Measurements from ENCODE around the gene EDAR.

Gene EDAR

DNA sequence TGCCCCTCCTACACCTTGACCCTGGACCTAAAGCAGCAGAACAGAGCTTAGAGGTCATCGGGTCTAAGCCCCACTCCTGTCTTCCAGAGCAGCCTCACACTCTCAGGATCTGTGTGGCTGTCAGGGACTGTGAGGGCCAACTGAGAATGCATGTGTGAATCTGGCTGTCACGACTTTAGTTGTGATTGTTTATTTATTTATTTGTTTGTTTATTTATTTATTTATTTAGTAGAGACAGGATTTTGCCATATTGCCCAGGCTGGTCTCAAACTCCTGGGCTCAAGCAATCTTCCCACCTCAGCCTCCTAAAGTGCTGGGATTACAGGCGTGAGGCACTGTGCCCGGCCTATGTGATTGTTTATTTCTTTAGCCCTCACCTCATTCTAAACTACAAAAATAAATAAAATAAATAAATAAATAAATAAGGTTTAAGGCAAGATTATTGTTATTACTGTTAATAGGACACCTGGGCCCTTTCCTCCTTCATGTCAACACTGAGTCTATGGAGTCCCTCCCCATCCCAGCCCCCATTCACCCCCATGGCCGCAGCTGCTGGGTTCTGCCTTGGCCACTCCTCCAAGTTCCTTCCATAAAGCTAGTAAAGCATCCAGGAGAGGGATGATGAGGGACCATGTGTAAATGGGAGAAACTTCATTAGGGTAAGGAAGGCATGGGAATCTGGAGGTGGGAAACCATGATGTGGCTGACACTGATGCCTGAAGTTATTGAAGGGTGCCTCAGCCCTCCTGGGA, 39.9 kb upstream of the EDAR start:
- no peak overlapping the region for H3K4me3 ChIP-seq (ENCODE audit: low read depth, low read length)
- TF ChIP-seq, protein P1, sequence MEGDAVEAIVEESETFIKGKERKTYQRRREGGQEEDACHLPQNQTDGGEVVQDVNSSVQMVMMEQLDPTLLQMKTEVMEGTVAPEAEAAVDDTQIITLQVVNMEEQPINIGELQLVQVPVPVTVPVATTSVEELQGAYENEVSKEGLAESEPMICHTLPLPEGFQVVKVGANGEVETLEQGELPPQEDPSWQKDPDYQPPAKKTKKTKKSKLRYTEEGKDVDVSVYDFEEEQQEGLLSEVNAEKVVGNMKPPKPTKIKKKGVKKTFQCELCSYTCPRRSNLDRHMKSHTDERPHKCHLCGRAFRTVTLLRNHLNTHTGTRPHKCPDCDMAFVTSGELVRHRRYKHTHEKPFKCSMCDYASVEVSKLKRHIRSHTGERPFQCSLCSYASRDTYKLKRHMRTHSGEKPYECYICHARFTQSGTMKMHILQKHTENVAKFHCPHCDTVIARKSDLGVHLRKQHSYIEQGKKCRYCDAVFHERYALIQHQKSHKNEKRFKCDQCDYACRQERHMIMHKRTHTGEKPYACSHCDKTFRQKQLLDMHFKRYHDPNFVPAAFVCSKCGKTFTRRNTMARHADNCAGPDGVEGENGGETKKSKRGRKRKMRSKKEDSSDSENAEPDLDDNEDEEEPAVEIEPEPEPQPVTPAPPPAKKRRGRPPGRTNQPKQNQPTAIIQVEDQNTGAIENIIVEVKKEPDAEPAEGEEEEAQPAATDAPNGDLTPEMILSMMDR (IDR thresholded peaks at IDR 0.05; ENCODE audit: low read depth, low read length) = no peak

DNA sequence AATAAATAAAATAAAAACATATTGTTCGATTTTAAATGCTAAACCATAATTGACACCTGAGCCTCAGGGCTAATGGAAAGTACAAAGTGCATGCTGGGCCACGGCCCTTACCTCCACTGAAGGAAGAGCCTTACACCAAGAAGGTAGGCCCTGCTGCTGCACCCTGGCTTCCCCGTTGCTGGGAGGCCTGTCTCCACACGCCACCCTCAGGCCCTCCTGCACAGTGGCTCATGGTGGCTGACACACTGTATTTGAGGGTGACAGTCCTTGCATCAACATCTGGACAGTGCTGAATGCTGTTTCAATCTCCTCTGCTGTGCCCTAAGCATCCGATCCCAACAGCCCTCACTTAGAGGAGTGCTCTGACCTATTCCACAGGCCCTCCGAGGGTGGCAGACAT, 39.3 kb upstream of the EDAR start:
- TF ChIP-seq, protein P1 (IDR thresholded peaks at IDR 0.05; ENCODE audit: low read depth, low read length) = no peak
- no peak overlapping the region for H3K4me3 ChIP-seq (ENCODE audit: low read depth, low read length)

DNA sequence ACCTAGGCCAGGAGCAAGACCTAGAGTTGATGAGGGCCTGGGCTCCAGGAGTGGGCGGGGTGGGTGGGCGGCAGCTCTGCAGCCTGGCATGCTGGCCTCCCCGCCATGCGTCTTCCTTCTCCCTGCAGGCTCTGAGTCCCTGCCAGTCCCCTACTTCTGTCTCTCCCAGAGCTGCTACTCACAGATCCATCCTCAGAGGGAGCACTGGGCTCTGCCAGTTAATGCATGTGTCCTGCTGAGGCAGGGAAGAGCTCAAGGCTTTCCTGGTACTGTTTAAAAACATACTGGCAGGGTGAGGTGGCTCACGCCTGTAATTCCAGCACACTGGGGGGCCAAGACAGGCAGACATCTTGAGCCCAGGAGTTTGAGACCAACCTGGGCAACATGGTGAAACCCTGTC, 38.7 kb upstream of the EDAR start:
- H3K4me3 ChIP-seq (ENCODE audit: low read depth, low read length) = no peak overlapping the region
- TF ChIP-seq, protein P1 (IDR thresholded peaks at IDR 0.05; ENCODE audit: low read depth, low read length) = no peak

DNA sequence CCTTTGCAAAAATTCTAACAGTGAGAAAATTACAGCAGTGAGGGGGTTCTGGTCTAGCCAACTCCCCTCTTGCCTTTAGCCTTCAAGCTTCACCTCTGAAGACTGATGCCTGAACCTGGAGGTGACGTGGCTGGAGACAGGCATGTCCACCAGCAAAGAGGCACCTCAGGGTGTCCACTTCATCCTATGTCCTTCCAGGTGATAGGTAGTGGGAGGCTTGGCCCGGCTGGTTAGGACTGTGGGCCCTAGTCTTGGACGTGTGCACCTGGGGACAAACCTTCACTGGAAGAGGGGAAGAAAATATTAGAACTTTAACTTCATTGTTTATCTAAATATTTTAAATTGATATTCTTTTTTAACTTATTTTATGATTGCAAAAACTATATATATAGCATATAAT, 35.5 kb upstream of the EDAR start:
- no peak overlapping the region for H3K4me3 ChIP-seq (ENCODE audit: low read depth, low read length)
- TF ChIP-seq, protein P1 (IDR thresholded peaks at IDR 0.05; ENCODE audit: low read depth, low read length) = no peak

DNA sequence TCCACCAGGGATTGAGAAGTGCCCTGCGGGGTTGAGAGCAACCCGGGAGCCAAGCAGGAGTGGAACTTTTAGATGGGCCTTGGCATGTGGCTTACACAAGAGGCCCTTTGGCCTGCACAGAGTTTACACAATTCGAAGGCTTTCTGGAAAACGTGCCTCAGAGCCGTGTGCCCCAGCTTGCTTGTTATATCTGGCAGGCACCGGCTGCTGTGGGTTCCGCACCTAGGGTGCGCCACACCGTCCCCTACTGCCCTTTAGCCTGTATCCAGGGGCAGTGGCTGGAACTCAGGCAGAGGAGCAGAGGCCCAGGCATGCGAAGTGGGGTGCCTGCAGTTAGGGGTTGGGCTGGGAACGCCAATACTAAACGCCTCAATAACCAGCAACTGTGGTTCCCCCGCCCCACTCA, 32.9 kb upstream of the EDAR start:
- TF ChIP-seq, protein P1 (IDR thresholded peaks at IDR 0.05; ENCODE audit: low read depth, low read length) = no peak
- H3K4me3 ChIP-seq (ENCODE audit: low read depth, low read length) = no peak overlapping the region

DNA sequence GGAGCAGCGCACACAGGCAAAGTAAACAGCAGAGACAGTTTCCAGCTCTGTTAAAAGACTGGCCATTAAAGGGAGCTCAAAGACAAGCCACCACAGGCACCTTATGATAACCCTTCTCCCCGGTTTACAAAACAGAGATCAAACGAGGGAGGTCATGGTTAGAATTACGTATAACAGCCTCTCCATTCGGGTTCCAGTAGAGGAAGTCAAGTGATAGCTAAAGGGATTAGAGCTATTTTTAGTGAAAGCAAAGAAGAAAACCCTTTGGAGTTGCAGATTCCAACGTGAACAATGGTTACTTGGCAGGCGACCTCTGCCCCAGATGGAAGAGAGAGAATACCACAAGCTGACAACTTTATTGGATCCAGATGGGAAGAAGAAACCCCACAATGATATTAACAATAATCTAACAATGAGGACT, 31.2 kb upstream of the EDAR start:
- TF ChIP-seq, protein P1 (IDR thresholded peaks at IDR 0.05; ENCODE audit: low read depth, low read length) = no peak
- no peak overlapping the region for H3K4me3 ChIP-seq (ENCODE audit: low read depth, low read length)

DNA sequence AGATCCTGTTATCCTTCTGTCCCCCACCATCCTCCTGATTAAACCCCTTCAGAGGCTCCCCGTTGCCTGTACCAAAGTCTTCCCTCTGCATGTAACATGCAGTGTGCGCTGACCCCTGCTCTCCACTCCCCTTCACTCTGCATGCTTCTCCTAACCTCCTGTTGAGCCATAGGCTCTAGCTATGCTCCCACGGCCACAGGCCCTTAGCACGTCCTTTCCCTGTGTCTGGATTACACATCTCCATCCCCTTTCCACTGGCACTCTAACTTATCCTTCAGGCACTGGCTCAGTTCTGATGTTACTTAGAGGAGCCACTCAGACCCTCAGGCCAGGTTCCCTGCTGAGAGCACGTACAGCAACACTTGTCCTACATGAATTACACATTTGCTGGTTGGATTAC, 29.4 kb upstream of the EDAR start:
- TF ChIP-seq, protein P1 (IDR thresholded peaks at IDR 0.05; ENCODE audit: low read depth, low read length) = no peak

More for the DNA sequence above, 29.4 kb upstream of the EDAR start:
- no peak overlapping the region for H3K4me3 ChIP-seq (ENCODE audit: low read depth, low read length)
